ENCODE results near the gene RUSF1.

RUSF1 gene

DNA sequence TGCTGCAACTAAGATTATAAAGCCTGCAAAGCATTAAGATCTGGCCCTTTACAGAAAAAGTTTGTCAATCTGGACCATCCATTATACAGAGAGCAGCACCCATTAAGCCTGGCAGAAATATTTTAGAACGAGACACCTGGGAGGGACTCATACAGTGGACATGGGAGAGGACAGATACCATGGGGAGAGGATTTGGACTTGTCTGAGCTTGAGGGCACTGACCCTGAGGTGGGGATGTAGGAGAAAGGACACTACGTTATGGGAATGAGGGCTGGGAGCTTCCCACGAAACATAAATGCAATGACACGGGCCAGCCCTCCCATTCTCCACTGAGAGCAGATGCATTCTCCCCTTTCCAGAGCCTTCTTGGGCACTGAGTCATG is 6.2 kb downstream of the RUSF1 start:
- H3K36me3 ChIP-seq (ENCODE audit: insufficient read depth, insufficient read length, low read length): peaks cover 59% of the 10 kb centered on the region
- H3K9ac ChIP-seq (ENCODE audit: insufficient read length, low read depth): no peak overlapping the region

DNA sequence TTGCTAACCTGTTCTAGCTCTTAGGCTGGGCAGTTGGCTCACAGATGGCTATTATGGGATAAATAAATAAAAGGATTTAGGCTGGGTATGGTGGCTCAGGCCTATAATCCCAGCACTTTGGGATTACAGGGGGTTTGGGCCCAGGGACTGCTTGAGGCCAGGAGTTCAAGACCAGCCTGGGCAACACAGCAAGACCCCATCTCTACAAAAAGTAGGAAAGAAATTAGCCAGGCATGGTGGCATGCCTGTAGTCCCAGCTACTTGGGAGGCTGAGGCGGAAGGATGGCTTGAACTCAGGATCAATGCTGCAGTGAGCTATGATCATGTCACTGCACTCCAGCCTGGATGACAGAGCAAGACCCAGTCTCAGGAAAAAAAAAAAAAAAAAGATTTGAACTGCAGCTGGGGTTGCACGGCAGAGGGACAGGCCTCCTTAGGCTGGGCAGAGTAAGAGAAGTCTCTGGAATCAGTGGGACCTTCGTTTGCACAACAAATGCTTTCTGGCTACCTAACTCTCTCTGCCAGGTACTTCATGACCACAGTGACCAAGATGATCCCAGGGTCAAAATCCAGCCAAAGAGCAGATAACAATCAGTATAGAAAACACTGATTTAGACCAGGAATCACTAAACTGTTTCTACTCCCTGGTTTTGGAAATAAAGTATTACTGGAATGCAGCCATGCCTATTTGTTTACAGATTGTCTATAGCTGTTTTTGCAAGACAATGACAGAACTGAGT is 6.8 kb downstream of the RUSF1 start:
- TF ChIP-seq YY1 (IDR thresholded peaks at IDR 0.05; ENCODE audit: insufficient read depth, insufficient read length): no peak
- TF ChIP-seq SUZ12 (IDR thresholded peaks at IDR 0.05; ENCODE audit: extremely low read depth, insufficient read depth, insufficient read length): no peak
- no peak for TF ChIP-seq ZNF274 (IDR thresholded peaks at IDR 0.05; ENCODE audit: low read depth, low read length)
- Histone ChIP-seq H3K4me1 (ENCODE audit: insufficient read depth, insufficient read length) (no peaks in the 10 kb centered on the region), H3K27me3 (ENCODE audit: insufficient read depth, insufficient read length) (no peaks in the 10 kb centered on the region), H3K9ac (ENCODE audit: insufficient read length, low read depth) (no peak overlapping the region), H3K4me3 (ENCODE audit: insufficient read length, low read depth) (no peak overlapping the region), H3K9me3 (ENCODE audit: insufficient read depth, low read length) (no peaks in the 10 kb centered on the region), H3K36me3 (ENCODE audit: insufficient read depth, insufficient read length, low read length) (peaks cover 63% of the 10 kb centered on the region)
- no peak for DNase-seq (ENCODE audit: low read depth, low spot score)

More for the DNA sequence above, 6.2 kb downstream of the RUSF1 start:
- H3K4me3 ChIP-seq (ENCODE audit: insufficient read length, low read depth): no peak overlapping the region
- DNase-seq (ENCODE audit: low read depth, low spot score): no peak
- no peak for TF ChIP-seq SUZ12 (IDR thresholded peaks at IDR 0.05; ENCODE audit: extremely low read depth, insufficient read depth, insufficient read length)
- no peak for TF ChIP-seq YY1 (IDR thresholded peaks at IDR 0.05; ENCODE audit: insufficient read depth, insufficient read length)
- no peak for TF ChIP-seq ZNF274 (IDR thresholded peaks at IDR 0.05; ENCODE audit: low read depth, low read length)
- H3K27me3 ChIP-seq (ENCODE audit: insufficient read depth, insufficient read length): no peaks in the 10 kb centered on the region
- H3K9me3 ChIP-seq (ENCODE audit: insufficient read depth, low read length): no peaks in the 10 kb centered on the region
- no peaks in the 10 kb centered on the region for H3K4me1 ChIP-seq (ENCODE audit: insufficient read depth, insufficient read length)

DNA sequence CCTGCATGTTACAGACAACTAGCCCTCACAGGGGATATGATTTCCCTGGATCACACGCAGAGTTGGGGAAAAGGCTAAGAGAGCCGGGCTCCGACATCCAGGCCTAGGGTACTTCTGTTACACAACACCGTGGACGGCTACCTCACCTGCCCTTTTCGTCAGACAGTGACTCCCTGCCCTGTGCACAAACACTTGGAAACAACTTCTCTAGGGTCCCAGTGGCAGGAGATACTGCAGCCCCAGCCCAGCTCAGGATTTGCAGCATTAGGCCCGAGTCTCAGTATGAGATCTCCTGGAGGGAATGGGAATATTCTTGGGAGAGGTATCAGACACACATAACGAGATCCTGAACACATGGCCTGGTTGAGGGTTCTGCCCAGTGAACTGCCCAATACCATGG is 8.3 kb downstream of the RUSF1 start:
- H3K9ac ChIP-seq (ENCODE audit: insufficient read length, low read depth): no peak overlapping the region
- H3K27me3 ChIP-seq (ENCODE audit: insufficient read depth, insufficient read length): no peaks in the 10 kb centered on the region
- DNase-seq (ENCODE audit: low read depth, low spot score): no peak
- H3K9me3 ChIP-seq (ENCODE audit: insufficient read depth, low read length): no peaks in the 10 kb centered on the region
- H3K4me3 ChIP-seq (ENCODE audit: insufficient read length, low read depth): no peak overlapping the region
- no peaks in the 10 kb centered on the region for H3K4me1 ChIP-seq (ENCODE audit: insufficient read depth, insufficient read length)
- TF ChIP-seq SUZ12 (IDR thresholded peaks at IDR 0.05; ENCODE audit: extremely low read depth, insufficient read depth, insufficient read length): no peak
- no peak for TF ChIP-seq YY1 (IDR thresholded peaks at IDR 0.05; ENCODE audit: insufficient read depth, insufficient read length)
- TF ChIP-seq ZNF274 (IDR thresholded peaks at IDR 0.05; ENCODE audit: low read depth, low read length): no peak
- H3K36me3 ChIP-seq (ENCODE audit: insufficient read depth, insufficient read length, low read length): peaks cover 61% of the 10 kb centered on the region

DNA sequence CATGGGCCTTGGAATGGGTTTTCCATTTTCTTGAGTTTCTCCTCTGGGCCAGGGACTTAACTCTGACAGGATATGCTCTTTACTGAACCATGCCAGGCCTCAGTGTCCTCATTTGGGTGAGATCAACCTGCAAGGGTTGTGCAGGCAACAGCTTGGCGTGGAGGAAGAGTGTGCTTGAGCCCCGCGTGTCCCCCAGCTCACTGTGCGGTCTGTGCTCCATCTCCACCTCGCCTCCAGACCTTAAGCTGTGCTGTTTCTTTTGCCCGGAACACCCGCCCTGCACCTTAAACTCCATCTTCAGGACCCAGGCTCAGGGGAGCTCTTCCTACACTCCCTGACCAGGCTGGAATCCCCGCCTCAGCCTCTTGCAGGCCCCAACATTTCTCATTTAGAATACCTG is 9.7 kb downstream of the RUSF1 start:
- H3K36me3 ChIP-seq (ENCODE audit: insufficient read depth, insufficient read length, low read length): peaks cover 57% of the 10 kb centered on the region
- no peak overlapping the region for H3K4me3 ChIP-seq (ENCODE audit: insufficient read length, low read depth)
- DNase-seq (ENCODE audit: low read depth, low spot score): no peak
- no peaks in the 10 kb centered on the region for H3K4me1 ChIP-seq (ENCODE audit: insufficient read depth, insufficient read length)
- no peaks in the 10 kb centered on the region for H3K9me3 ChIP-seq (ENCODE audit: insufficient read depth, low read length)
- no peaks in the 10 kb centered on the region for H3K27me3 ChIP-seq (ENCODE audit: insufficient read depth, insufficient read length)
- H3K9ac ChIP-seq (ENCODE audit: insufficient read length, low read depth): no peak overlapping the region
- TF ChIP-seq YY1 (IDR thresholded peaks at IDR 0.05; ENCODE audit: insufficient read depth, insufficient read length): no peak
- no peak for TF ChIP-seq SUZ12 (IDR thresholded peaks at IDR 0.05; ENCODE audit: extremely low read depth, insufficient read depth, insufficient read length)

DNA sequence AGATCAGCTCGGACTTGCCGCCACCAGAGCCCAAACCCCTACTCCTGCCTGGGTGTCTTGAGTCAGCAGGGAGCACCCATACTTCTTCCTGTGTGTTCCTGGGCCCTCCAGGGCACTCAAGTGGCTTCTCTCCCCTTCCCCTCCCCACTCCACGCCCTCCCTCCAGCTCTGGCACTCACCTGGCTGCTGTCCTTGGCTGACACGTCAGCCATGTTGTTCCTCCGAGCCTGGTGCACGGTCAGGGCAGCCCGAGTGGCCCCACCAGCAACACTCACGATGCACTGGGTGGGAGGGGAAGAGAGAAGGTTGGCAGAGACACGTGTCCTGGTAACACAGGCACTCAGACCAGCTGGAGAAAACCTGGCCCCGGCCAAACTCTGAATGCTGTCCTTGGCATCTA is 11.5 kb downstream of the RUSF1 start:
- Histone ChIP-seq H3K27me3 (ENCODE audit: insufficient read depth, insufficient read length) (no peaks in the 10 kb centered on the region), H3K4me3 (ENCODE audit: insufficient read length, low read depth) (no peak overlapping the region), H3K36me3 (ENCODE audit: insufficient read depth, insufficient read length, low read length) (peaks cover 75% of the 10 kb centered on the region), H3K9ac (ENCODE audit: insufficient read length, low read depth) (no peak overlapping the region), H3K4me1 (ENCODE audit: insufficient read depth, insufficient read length) (no peaks in the 10 kb centered on the region), H3K9me3 (ENCODE audit: insufficient read depth, low read length) (no peaks in the 10 kb centered on the region)
- no peak for DNase-seq (ENCODE audit: low read depth, low spot score)
- no peak for TF ChIP-seq ZNF274 (IDR thresholded peaks at IDR 0.05; ENCODE audit: low read depth, low read length)
- no peak for TF ChIP-seq YY1 (IDR thresholded peaks at IDR 0.05; ENCODE audit: insufficient read depth, insufficient read length)

DNA sequence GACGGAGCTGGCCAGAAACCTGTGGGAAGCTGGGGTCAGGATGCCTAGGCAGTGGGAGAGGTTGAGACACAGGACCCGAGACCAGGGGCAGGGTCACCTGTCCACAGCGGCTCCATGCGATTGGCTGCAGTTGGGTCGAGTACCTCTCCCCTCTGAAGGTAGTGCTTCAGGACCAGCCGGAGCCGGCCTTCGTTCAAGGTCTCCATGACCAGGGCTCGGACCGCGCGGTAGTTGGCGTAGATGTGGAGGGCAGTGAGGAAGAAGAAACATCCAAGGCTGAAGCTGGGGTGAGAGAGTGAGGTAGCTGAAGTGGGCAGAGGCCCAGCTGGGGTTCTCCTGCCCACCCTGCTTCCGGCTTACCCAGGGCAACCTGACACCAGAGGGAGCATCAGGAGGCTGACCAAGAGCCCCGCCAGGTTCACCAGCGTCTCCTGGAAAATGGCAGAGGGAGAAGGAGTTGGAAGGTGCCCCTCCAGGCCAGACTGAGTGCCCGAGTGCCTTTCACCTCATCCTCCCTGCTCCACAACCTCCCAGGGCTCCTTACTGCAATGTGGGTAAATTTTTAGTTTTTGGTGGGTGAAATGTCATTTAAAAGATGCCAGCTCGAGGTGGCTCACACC is 14.6 kb downstream of the RUSF1 start:
- Histone ChIP-seq H3K27me3 (ENCODE audit: insufficient read depth, insufficient read length) (no peaks in the 10 kb centered on the region), H3K9me3 (ENCODE audit: insufficient read depth, low read length) (no peaks in the 10 kb centered on the region), H3K4me1 (ENCODE audit: insufficient read depth, insufficient read length) (no peaks in the 10 kb centered on the region), H3K9ac (ENCODE audit: insufficient read length, low read depth) (no peak overlapping the region), H3K36me3 (ENCODE audit: insufficient read depth, insufficient read length, low read length) (peaks cover 78% of the 10 kb centered on the region), H3K4me3 (ENCODE audit: insufficient read length, low read depth) (no peak overlapping the region)
- no peak for DNase-seq (ENCODE audit: low read depth, low spot score)
- TF ChIP-seq ZNF274 (IDR thresholded peaks at IDR 0.05; ENCODE audit: low read depth, low read length): no peak
- no peak for TF ChIP-seq SUZ12 (IDR thresholded peaks at IDR 0.05; ENCODE audit: extremely low read depth, insufficient read depth, insufficient read length)
- TF ChIP-seq YY1 (IDR thresholded peaks at IDR 0.05; ENCODE audit: insufficient read depth, insufficient read length): no peak

DNA sequence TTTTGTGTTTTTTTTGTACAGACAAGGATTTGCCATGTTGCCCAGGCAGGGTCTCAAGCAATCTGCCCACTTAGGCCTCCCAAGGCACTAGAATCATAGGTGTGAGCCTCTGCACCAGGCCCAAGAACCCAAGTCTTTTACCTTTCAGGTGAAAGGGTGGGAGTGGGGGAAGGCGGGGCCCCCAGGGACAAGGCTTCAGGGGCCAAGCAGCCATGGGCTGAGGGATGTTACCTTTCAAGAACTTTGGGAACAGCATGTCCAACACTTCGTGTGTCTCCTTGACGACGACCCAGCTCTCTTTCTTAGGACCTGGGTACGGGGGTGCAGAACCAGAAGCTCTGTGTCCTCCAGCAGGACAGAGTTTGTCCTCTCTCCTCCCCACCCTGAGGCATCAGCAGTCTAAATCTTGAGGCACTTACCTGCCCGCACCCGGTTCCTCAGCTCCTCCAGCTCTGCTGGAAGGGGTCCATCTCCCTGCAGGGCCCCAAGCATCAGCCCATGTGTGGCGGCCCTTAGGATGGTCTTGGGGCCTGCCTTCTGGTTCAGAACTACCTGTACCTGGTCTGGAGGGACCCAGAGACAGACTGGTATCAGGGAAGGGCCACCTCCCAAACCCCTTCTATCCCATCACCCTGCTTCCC is 16.3 kb downstream of the RUSF1 start:
- H3K36me3 ChIP-seq (ENCODE audit: insufficient read depth, insufficient read length, low read length): peaks cover 61% of the 10 kb centered on the region
- H3K4me1 ChIP-seq (ENCODE audit: insufficient read depth, insufficient read length): peaks cover 7% of the 10 kb centered on the region
- H3K4me3 ChIP-seq (ENCODE audit: insufficient read length, low read depth): no peak overlapping the region
- H3K9me3 ChIP-seq (ENCODE audit: insufficient read depth, low read length): no peaks in the 10 kb centered on the region
- H3K27me3 ChIP-seq (ENCODE audit: insufficient read depth, insufficient read length): peaks cover 12% of the 10 kb centered on the region
- H3K9ac ChIP-seq (ENCODE audit: insufficient read length, low read depth): no peak overlapping the region
- DNase-seq (ENCODE audit: low read depth, low spot score): no peak
- TF ChIP-seq ZNF274 (IDR thresholded peaks at IDR 0.05; ENCODE audit: low read depth, low read length) (no peak), SUZ12 (IDR thresholded peaks at IDR 0.05; ENCODE audit: extremely low read depth, insufficient read depth, insufficient read length) (no peak), YY1 (IDR thresholded peaks at IDR 0.05; ENCODE audit: insufficient read depth, insufficient read length) (no peak)
